B cell (primary cell): ENCODE data around the gene TTC21A. TPM values are rescaled to one million over a fixed set of nuclear protein-coding genes. Genes with fewer than 3 reads are reported as not detected.
"Not testable (repeated sequence)": the region's sequence is repeated elsewhere in the genome, so short reads cannot be mapped to it uniquely, and the experiment has no call there.

ENCODE experiments used
- ATAC-seq: fragments of 200-7000 bp; cut with Tn5 transposase; one replicate; pipeline ENCODE4 v1.10.0; 2021; ENCODE audit warnings: low read depth, mild to moderate bottlenecking, moderate number of reproducible peaks, moderate library complexity
- CTCF ChIA-PET: fragments of 350-600 bp; sonication (Branson Sonifier 250); formaldehyde crosslinking; loops from one replicate; lab custom pipeline; 2021; ENCODE audit warnings: antibody characterized with exemption, inconsistent platforms; lab: Charles Lee
- POLR2A ChIA-PET: fragments of 350-600 bp; sonication (Branson Sonifier 250); formaldehyde crosslinking; loops from one replicate; lab custom pipeline; 2021; ENCODE audit warnings: antibody characterized with exemption; lab: Charles Lee
- DNase-seq: peaks from one replicate; pipeline ENCODE4 v3.0.0; 2013
- H2AFZ ChIP-seq: 2 replicates; pipeline ENCODE4 v1.6.1; 2012; ENCODE audit warnings: mild to moderate bottlenecking, low read depth, low read length; ENCODE audit not compliant: insufficient read depth, poor library complexity, severe bottlenecking
- H3K27ac ChIP-seq, 2 donors: 1 replicate in 1 of 2; 2 replicates in 1 of 2; pipeline ENCODE4 v1.5.1; 2012 to 2013; ENCODE audit warnings: low read length in 2 of 2, mild to moderate bottlenecking in 2 of 2, moderate library complexity in 1 of 2
- H3K27me3 ChIP-seq, 4 experiments: fragments of 200-600 bp in 1 of 4; sonication (generic) in 1 of 4; replicated peaks in 1 of 4; 1 replicate in 2 of 4; 2 replicates in 2 of 4; pipeline versions ENCODE4 v1.6.1 to v1.7.0; 2013 to 2016; ENCODE audit warnings: low read length in 3 of 4, mild to moderate bottlenecking in 2 of 4, mixed read lengths in 1 of 4, moderate library complexity in 1 of 4; ENCODE audit not compliant: insufficient read depth in 4 of 4, control insufficient read depth in 3 of 4; ENCODE audit errors: control extremely low read depth in 1 of 4
- H3K36me3 ChIP-seq, 2 experiments: replicated peaks in 1 of 2; 1 replicate in 1 of 2; 2 replicates in 1 of 2; pipeline versions ENCODE4 v1.6.1 to v1.7.1; 2013; ENCODE audit warnings: low read length in 1 of 2; ENCODE audit not compliant: insufficient read depth in 2 of 2, control insufficient read depth in 1 of 2; ENCODE audit errors: control extremely low read depth in 1 of 2, extremely low read depth in 1 of 2
- H3K4me1 ChIP-seq, 2 donors: fragments of 200-600 bp in 1 of 2; sonication (generic) in 1 of 2; 1 replicate in 1 of 2; 2 replicates in 1 of 2; pipeline versions ENCODE4 v1.5.1 to v1.6.1; 2013 to 2017; ENCODE audit warnings: low read length in 2 of 2; ENCODE audit not compliant: control insufficient read depth in 2 of 2, insufficient read depth in 2 of 2
- H3K4me2 ChIP-seq: replicated peaks from 2 replicates; pipeline ENCODE3; 2012; ENCODE audit warnings: mild to moderate bottlenecking, low read depth, low read length; ENCODE audit not compliant: poor library complexity, severe bottlenecking
- H3K4me3 ChIP-seq, 5 experiments: fragments of 200-600 bp in 1 of 5; sonication (generic) in 1 of 5; 1 replicate in 3 of 5; 2 replicates in 2 of 5; pipeline versions ENCODE4 v1.5.1 to v1.7.0; 2011 to 2016; ENCODE audit warnings: low read length in 4 of 5, mild to moderate bottlenecking in 4 of 5, low read depth in 2 of 5, control low read depth in 1 of 5, moderate library complexity in 1 of 5; ENCODE audit not compliant: insufficient read depth in 1 of 5; ENCODE audit errors: control extremely low read depth in 1 of 5, extremely low read depth in 1 of 5
- H3K79me2 ChIP-seq: fragments of 200-600 bp; sonication (generic); one replicate; pipeline ENCODE4 v1.6.0; 2016; ENCODE audit warnings: low read length; ENCODE audit not compliant: control insufficient read depth, insufficient read depth
- H3K9ac ChIP-seq: fragments of 200-600 bp; sonication (generic); 2 replicates; pipeline ENCODE4 v1.6.1; 2017; ENCODE audit warnings: mild to moderate bottlenecking, low read length, moderate library complexity
- H3K9me3 ChIP-seq, 3 donors: one replicate each; pipeline versions ENCODE4 v1.6.1 to v1.7.1; 2013; ENCODE audit warnings: low read length in 2 of 3; ENCODE audit not compliant: control insufficient read depth in 2 of 3, insufficient read depth in 1 of 3; ENCODE audit errors: control extremely low read depth in 1 of 3
- H4K20me1 ChIP-seq: 2 replicates; pipeline ENCODE4 v1.6.0; 2012; ENCODE audit warnings: mild to moderate bottlenecking, low read length; ENCODE audit not compliant: insufficient read depth, control insufficient read depth, poor library complexity, severe bottlenecking
- H3K27ac Mint-ChIP-seq: one replicate; pipeline ENCODE4 v1.8.0; 2021; ENCODE audit warnings: mixed read lengths
- H3K27me3 Mint-ChIP-seq: one replicate; pipeline ENCODE4 v1.8.0; 2021; ENCODE audit warnings: mixed read lengths
- H3K4me1 Mint-ChIP-seq: one replicate; pipeline ENCODE4 v1.8.0; 2021; ENCODE audit warnings: mixed read lengths
- H3K4me3 Mint-ChIP-seq: one replicate; pipeline ENCODE4 v1.8.0; 2021; ENCODE audit warnings: mixed read lengths
- H3K9me3 Mint-ChIP-seq: one replicate; pipeline ENCODE4 v1.8.0; 2022; ENCODE audit warnings: mixed read lengths; ENCODE audit not compliant: insufficient read depth
- EZH2 ChIP-seq: IDR thresholded peaks from 2 replicates; pipeline ENCODE4 v1.6.1; 2012; ENCODE audit warnings: borderline replicate concordance, low read depth, mild to moderate bottlenecking, moderate library complexity, low read length; ENCODE audit not compliant: insufficient read depth, poor library complexity, severe bottlenecking
- WGBS: methylation state at CpG from one replicate; pipeline ENCODE4 v1.1.5; 2013; ENCODE audit warnings: missing lambda C conversion rate; ENCODE audit not compliant: insufficient coverage; 5-methylcytosine and 5-hydroxymethylcytosine counted together
- intact Hi-C: fragments of 100-400 bp; cut with micrococcal nuclease; formaldehyde crosslinking; loops from one replicate; pipeline ENCODE4 v1.10.0; 2022
- polyA plus RNA-seq: library from polyadenylated mRNA; depleted of rRNA; stranded (reverse); fragments of >200 nt; gene quantifications from 2 replicates; pipeline ENCODE4 v1.2.3, GENCODE V29; 2012
- total RNA-seq, 2 donors: library from RNA; stranded (reverse); fragments of 120-200 nt in 1 of 2; gene quantifications; 1 replicate in 1 of 2; 2 replicates in 1 of 2; pipeline versions ENCODE4 v1.2.3 to v1.2.4, GENCODE V29; 2013 to 2022
- TF ChIP-seq, protein P1 (sequence below): fragments of 200-600 bp; IDR thresholded peaks from one replicate; pipeline ENCODE4 v1.8.0; 2022; ENCODE audit warnings: antibody characterized with exemption, mild to moderate bottlenecking

TTC21A gene
- total and polyA plus RNA-seq, 2 donors (not counting 1 experiment from before 2014, with no cell fraction given): 49.2 to 106 TPM

DNA sequence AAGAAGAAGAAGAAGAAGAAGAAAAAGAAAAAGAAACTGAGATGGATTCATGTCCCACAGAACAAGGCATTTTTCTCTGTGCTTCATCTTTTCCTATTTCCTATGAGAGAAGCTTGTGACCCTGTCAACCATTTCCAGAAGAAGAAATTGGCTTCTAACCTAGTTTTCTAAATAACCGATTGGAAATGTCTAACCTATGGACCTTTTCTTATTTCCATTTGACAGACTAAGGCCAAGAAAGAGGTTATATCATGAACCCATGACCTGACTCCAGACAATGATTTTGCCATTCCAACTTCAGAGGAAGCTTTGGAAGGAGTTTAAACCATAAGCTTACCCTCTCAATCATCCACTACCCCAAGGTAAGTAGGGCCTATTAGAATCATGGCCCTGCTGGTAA, 62.2 kb downstream of the TTC21A start:
- no peak overlapping the region for H3K4me3 Mint-ChIP-seq
- H3K9me3 Mint-ChIP-seq: no peaks in the 10 kb centered on the region
- DNase-seq (no peak), ATAC-seq (no peak)
- POLR2A ChIA-PET: no interaction called here
- Histone ChIP-seq H3K9ac (no peak overlapping the region), H2AFZ (no peak overlapping the region), H3K4me3 (no peak overlapping the region), H3K9me3 (no peaks in the 10 kb centered on the region), H3K27me3 (no peaks in the 10 kb centered on the region), H3K79me2 (no peaks in the 10 kb centered on the region), H3K4me1 (no peaks in the 10 kb centered on the region), H3K4me2 (no peak overlapping the region), H3K36me3 (no peaks in the 10 kb centered on the region), H3K27ac (no peak overlapping the region), H4K20me1 (no peaks in the 10 kb centered on the region)
- CTCF ChIA-PET: interaction anchor here (0.7 to 1.0 kb wide), 5 partner anchors 9 to 1042 kb away, joined by 3 to 5 read pairs (median 3); no protein-coding TSS in a partner anchor
- H3K4me1 Mint-ChIP-seq: no peaks in the 10 kb centered on the region
- H3K27me3 Mint-ChIP-seq: no peaks in the 10 kb centered on the region
- H3K27ac Mint-ChIP-seq: no peak overlapping the region
- intact Hi-C loops: loop anchor here (5.0 kb wide), 1 partner anchor 67 kb away; no protein-coding TSS in a partner anchor
- TF ChIP-seq EZH2: no peak
- TF ChIP-seq, protein P1, sequence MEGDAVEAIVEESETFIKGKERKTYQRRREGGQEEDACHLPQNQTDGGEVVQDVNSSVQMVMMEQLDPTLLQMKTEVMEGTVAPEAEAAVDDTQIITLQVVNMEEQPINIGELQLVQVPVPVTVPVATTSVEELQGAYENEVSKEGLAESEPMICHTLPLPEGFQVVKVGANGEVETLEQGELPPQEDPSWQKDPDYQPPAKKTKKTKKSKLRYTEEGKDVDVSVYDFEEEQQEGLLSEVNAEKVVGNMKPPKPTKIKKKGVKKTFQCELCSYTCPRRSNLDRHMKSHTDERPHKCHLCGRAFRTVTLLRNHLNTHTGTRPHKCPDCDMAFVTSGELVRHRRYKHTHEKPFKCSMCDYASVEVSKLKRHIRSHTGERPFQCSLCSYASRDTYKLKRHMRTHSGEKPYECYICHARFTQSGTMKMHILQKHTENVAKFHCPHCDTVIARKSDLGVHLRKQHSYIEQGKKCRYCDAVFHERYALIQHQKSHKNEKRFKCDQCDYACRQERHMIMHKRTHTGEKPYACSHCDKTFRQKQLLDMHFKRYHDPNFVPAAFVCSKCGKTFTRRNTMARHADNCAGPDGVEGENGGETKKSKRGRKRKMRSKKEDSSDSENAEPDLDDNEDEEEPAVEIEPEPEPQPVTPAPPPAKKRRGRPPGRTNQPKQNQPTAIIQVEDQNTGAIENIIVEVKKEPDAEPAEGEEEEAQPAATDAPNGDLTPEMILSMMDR: no peak
- WGBS: no CpG with 5 or more reads among the region's 1 CpG

DNA sequence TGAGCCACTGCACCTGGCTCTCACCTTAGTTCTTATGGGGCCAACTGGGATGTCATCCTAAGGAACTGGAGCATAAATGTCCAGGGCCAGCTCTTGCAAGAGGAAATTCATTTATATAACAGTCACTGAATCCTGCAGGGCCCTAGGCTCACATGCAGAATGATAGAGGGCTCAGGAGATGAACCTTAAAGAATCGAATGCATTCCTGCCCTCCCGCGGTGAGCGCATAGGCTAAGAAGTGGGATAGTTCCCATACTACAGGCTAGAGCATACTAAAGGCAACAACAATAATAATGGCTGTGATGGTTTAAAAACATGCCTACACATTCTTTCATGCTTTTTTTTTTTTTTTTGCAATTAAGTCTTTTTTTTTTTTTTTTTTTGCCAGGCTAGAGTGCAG, 63.0 kb downstream of the TTC21A start:
- ChIA-PET CTCF (interaction anchor here (0.7 to 1.0 kb wide), 3 partner anchors 8 to 64 kb away, joined by 3 to 5 read pairs (median 3); no protein-coding TSS in a partner anchor), POLR2A (no interaction called here)
- H3K27ac ChIP-seq: no peak overlapping the region
- H2AFZ ChIP-seq: no peak overlapping the region
- WGBS: no CpG with 5 or more reads among the region's 4 CpGs
- intact Hi-C loops: no loop called here
- H3K4me3 ChIP-seq: no peak overlapping the region
- H3K9me3 Mint-ChIP-seq: no peaks in the 10 kb centered on the region
- no peak overlapping the region for H3K4me3 Mint-ChIP-seq
- H3K9ac ChIP-seq: no peak overlapping the region
- no peaks in the 10 kb centered on the region for H3K79me2 ChIP-seq
- no peaks in the 10 kb centered on the region for H3K27me3 ChIP-seq
- H3K36me3 ChIP-seq: no peaks in the 10 kb centered on the region
- H4K20me1 ChIP-seq: no peaks in the 10 kb centered on the region
- H3K27ac Mint-ChIP-seq: no peak overlapping the region
- H3K9me3 ChIP-seq: no peaks in the 10 kb centered on the region
- H3K4me1 ChIP-seq: no peaks in the 10 kb centered on the region
- ATAC-seq: no peak
- H3K4me2 ChIP-seq: no peak overlapping the region
- no peak for DNase-seq
- no peaks in the 10 kb centered on the region for H3K27me3 Mint-ChIP-seq
- no peak for TF ChIP-seq EZH2
- TF ChIP-seq, protein P1: no peak
- no peaks in the 10 kb centered on the region for H3K4me1 Mint-ChIP-seq

DNA sequence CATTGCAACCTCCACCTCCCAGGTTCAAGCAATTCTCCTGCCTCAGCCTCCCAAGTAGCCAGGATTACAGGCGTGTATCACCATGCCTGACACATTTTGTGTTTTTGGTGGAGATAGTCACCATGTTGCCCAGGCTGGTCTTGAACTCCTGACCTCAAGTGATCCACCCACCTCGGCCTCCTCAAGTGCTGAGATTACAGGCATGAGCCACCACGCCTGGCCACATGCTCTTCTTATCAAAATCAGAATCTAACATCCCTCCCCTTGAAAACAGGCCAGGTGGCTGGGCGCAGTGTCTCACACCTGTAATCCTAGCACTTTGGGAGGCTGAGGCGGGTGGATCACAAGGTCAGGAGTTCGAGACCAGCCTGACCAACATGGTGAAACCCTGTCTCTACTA, 63.4 kb downstream of the TTC21A start:
- ATAC-seq, H3K4me1 ChIP-seq, H3K4me2 ChIP-seq, POLR2A ChIA-PET, H3K27me3 Mint-ChIP-seq, H3K4me3 ChIP-seq, H3K9ac ChIP-seq, H3K79me2 ChIP-seq, DNase-seq, H2AFZ ChIP-seq, H4K20me1 ChIP-seq, intact Hi-C loops, H3K27ac ChIP-seq, H3K27ac Mint-ChIP-seq, H3K36me3 ChIP-seq, H3K4me1 Mint-ChIP-seq, H3K9me3 ChIP-seq, H3K4me3 Mint-ChIP-seq, H3K27me3 ChIP-seq, H3K9me3 Mint-ChIP-seq: not testable (repeated sequence)
- CTCF ChIA-PET: interaction anchor here (2.9 kb wide), 1 partner anchor 117 kb away, joined by 22 read pairs; no protein-coding TSS in a partner anchor
- 95% methylated on average over 3 of the region's 6 CpGs for WGBS
